Endothelial cell (in vitro differentiated cells): ENCODE results near the gene MEG3. TPM values are rescaled to one million over a fixed set of nuclear protein-coding genes. Genes with fewer than 3 reads are reported as not detected.
A peak's percentile ranks its signal among the peaks of the same experiment; 100 is the strongest.

Experiments used
- DNase-seq: peaks from one replicate; pipeline ENCODE4 v3.0.0; 2021; ENCODE audit warnings: low spot score
- H3K27ac Mint-ChIP-seq: one replicate; pipeline ENCODE4 v1.8.0; 2021; ENCODE audit warnings: mixed read lengths, inconsistent platforms; ENCODE audit not compliant: unreplicated experiment
- H3K27me3 Mint-ChIP-seq: one replicate; pipeline ENCODE4 v1.8.0; 2021; ENCODE audit warnings: mild to moderate bottlenecking, moderate library complexity, mixed read lengths, inconsistent platforms; ENCODE audit not compliant: unreplicated experiment
- H3K36me3 Mint-ChIP-seq: one replicate; pipeline ENCODE4 v1.8.0; 2021; ENCODE audit warnings: mild to moderate bottlenecking, low read depth, mixed read lengths, inconsistent platforms; ENCODE audit not compliant: unreplicated experiment
- H3K4me1 Mint-ChIP-seq: one replicate; pipeline ENCODE4 v1.8.0; 2021; ENCODE audit warnings: mild to moderate bottlenecking, mixed read lengths, inconsistent platforms; ENCODE audit not compliant: unreplicated experiment
- H3K4me3 Mint-ChIP-seq: one replicate; pipeline ENCODE4 v1.8.0; 2021; ENCODE audit warnings: mild to moderate bottlenecking, mixed read lengths, inconsistent platforms; ENCODE audit not compliant: unreplicated experiment
- H3K9me3 Mint-ChIP-seq: one replicate; pipeline ENCODE4 v1.8.0; 2021; ENCODE audit warnings: mixed read lengths, inconsistent platforms; ENCODE audit not compliant: unreplicated experiment
- total RNA-seq: library from RNA; stranded (reverse); fragmentation: NEBNext Ultra II Directional; extraction: Animal tissue kit (Norgen Biotek cat#: 25700); gene quantifications from one replicate; pipeline ENCODE4 v1.2.1, GENCODE V29; 2021; ENCODE audit not compliant: unreplicated experiment
- TF ChIP-seq, protein P1 (sequence below): fragments of 200-600 bp; sonication (generic); IDR thresholded peaks from one replicate; pipeline ENCODE4 v1.5.0; 2021; ENCODE audit warnings: antibody characterized with exemption; ENCODE audit not compliant: unreplicated experiment

Gene MEG3
- total RNA-seq, 1 donor from 2014 or later: not detected

DNA sequence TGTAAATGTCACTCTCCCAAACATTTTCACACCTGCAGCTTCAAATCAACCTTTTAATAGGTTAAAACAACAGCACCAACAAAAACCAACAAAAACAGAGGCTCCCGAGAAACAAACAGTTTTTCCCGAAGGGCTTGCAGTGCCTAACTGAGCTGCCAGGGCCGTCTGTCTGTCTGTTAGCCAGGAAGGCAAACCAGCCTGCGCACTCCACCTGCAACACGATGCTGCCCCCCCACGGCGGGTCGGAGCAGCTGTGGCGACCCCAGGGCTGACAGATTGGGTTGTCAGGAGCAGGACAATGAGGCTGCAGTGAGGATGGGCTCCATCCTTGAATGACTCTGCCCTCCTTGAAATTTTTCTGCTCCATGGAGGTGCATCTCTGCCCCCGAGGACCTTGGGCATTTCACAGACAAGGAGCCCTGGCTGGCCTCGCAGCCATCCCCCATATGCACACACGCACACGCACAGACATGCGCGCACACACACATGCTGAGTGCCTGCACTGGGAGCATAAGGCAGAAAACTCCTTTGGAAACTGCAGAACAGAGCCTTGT lies 75.0 kb downstream of the MEG3 start:
- Mint-ChIP-seq H3K36me3 (no peaks in the 10 kb centered on the region), H3K4me1 (peaks cover 16% of the 10 kb centered on the region), H3K27me3 (peaks cover 5% of the 10 kb centered on the region), H3K9me3 (no peaks in the 10 kb centered on the region), H3K27ac (no peak overlapping the region), H3K4me3 (peak overlapping the region; percentile 75)
- peak; percentile 84 for DNase-seq
- TF ChIP-seq, protein P1, sequence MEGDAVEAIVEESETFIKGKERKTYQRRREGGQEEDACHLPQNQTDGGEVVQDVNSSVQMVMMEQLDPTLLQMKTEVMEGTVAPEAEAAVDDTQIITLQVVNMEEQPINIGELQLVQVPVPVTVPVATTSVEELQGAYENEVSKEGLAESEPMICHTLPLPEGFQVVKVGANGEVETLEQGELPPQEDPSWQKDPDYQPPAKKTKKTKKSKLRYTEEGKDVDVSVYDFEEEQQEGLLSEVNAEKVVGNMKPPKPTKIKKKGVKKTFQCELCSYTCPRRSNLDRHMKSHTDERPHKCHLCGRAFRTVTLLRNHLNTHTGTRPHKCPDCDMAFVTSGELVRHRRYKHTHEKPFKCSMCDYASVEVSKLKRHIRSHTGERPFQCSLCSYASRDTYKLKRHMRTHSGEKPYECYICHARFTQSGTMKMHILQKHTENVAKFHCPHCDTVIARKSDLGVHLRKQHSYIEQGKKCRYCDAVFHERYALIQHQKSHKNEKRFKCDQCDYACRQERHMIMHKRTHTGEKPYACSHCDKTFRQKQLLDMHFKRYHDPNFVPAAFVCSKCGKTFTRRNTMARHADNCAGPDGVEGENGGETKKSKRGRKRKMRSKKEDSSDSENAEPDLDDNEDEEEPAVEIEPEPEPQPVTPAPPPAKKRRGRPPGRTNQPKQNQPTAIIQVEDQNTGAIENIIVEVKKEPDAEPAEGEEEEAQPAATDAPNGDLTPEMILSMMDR: peak; percentile 48

DNA sequence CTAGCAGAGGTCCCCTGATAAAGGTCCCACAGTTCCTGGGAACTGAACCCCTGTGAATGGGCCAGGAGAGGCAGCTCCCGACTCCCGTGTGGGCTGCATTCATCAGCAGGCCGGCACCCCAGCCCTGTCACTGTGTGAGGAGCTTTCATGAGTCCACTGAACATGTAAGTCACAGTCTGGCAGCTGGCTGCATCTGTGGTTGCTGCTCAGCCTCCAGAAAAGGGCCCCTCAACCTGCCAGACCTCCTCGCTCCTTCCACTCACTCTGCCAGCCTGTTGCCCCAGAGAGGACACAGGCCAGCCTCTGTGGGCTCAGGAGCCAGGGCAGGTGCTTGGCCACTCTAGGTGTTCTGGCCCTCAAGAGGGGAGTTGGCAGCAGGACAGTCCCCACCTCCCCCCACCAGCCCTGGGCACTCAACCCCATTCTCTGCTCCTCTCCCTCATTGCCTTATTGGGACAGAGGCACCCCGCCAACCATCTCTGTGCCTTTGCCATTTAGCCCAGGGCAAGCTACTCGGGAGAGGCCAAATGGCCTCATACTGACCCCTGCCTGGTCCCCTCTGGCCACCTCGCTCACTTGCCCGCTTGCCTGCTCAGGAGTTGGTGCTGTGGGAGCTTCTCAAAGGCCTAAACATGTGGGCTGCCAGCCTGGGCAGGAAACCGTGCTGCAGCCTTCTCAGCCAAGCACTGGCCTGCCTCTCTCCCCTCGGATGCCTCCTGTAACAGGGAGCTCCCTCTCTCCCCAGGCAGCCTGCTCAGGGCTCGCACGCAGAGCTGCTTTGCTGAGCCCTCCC lies 75.7 kb downstream of the MEG3 start:
- no peak overlapping the region for H3K27ac Mint-ChIP-seq
- DNase-seq: no peak
- peaks cover 16% of the 10 kb centered on the region for H3K4me1 Mint-ChIP-seq
- TF ChIP-seq, protein P1: no peak
- peaks cover 5% of the 10 kb centered on the region for H3K27me3 Mint-ChIP-seq
- H3K4me3 Mint-ChIP-seq: no peak overlapping the region
- H3K9me3 Mint-ChIP-seq: no peaks in the 10 kb centered on the region
- no peaks in the 10 kb centered on the region for H3K36me3 Mint-ChIP-seq

DNA sequence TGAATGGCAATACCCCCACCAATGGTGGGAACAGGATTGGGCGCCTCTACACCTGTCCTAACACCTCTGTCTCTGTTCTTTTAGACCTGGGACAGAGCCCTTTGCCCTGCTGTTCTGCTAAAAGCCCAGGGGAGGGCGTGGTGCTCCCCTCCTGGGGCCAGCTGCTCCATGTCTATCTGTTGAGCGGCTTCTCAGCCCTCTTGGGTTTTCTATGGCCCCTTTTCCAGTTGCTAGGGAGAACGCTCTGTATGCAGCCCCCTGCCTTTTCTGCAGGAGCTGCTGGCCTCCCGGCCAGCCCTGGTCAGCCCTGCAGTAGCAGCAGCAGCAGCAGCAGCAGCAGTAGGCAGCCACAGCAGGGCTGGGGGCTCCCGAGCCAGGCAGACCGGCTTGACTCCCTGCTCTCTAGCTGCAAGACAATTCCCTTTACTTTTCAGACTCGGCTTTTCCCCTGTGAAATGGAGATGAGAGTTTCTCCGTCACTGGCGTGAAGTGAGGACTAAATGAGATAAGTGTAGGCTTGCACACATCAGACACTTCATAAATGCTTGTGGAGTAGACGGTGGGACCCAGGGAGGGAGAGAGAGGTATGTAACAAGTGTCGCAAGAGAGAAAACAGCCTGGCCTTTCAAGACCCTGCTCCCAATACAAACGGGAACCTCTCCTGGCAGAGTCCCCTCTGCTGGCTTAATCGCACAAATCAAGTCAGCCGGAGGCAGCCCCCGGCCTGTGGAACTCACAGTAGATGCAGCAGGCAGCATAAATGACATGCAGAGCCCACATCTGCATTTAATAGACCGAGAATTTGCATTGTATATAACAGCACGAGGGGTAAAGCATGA lies 76.6 kb downstream of the MEG3 start:
- DNase-seq: no peak
- Mint-ChIP-seq H3K4me3 (no peak overlapping the region), H3K27ac (no peak overlapping the region), H3K36me3 (no peaks in the 10 kb centered on the region), H3K4me1 (peaks cover 16% of the 10 kb centered on the region), H3K27me3 (peaks cover 5% of the 10 kb centered on the region), H3K9me3 (no peaks in the 10 kb centered on the region)
- TF ChIP-seq, protein P1: no peak

DNA sequence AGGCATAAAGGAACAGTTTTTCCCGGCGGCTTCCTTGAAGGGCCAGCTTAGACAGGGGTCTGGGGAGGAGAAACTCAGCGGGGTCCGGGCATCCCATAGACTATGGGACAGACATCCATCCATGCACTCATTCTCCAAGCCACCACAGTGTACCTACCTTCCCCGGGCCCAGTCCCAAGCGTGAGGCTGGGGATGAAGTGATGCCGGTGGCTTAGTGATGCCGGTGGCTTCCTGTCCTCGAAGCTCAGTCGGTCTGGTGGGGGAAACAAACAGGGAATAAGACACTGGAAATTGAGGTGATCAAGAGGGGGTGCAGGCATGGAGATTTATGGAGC lies 77.2 kb downstream of the MEG3 start:
- H3K27ac Mint-ChIP-seq: no peak overlapping the region

More for the DNA sequence above, 77.2 kb downstream of the MEG3 start:
- no peak for DNase-seq
- peaks cover 5% of the 10 kb centered on the region for H3K27me3 Mint-ChIP-seq
- H3K4me1 Mint-ChIP-seq: peaks cover 16% of the 10 kb centered on the region
- no peaks in the 10 kb centered on the region for H3K9me3 Mint-ChIP-seq
- TF ChIP-seq, protein P1: no peak
- H3K36me3 Mint-ChIP-seq: no peaks in the 10 kb centered on the region
- no peak overlapping the region for H3K4me3 Mint-ChIP-seq
